ENCODE results near the gene PRPF40A. TPM values are rescaled to one million over a fixed set of nuclear protein-coding genes. Genes with fewer than 3 reads are reported as not detected.

The PRPF40A gene
- total and polyA plus RNA-seq, 10 of the 15 experiments (the other 5 are each of a cell fraction or from before 2014, with no cell fraction given): 97.8 to 197 (median 144) TPM

- H4K20me1 ChIP-seq (ENCODE audit: control insufficient read depth, insufficient read depth): no peaks in the 10 kb centered on the region
- no peak for TF ChIP-seq RAD51 (IDR thresholded peaks at IDR 0.05)
- no peak for TF ChIP-seq NFIC (IDR thresholded peaks at IDR 0.05; ENCODE audit: low read depth, low read length)
- TF ChIP-seq YBX1 (IDR thresholded peaks at IDR 0.05): no peak
- TF ChIP-seq EGR1 (IDR thresholded peaks at IDR 0.05; ENCODE audit: borderline replicate concordance in 1 of 2, low read depth in 2 of 2, low read length in 2 of 2): peak in 1 of 2 experiments; percentile 80; a peak in 2 of 3 replicates
- TF ChIP-seq SMC3 (IDR thresholded peaks at IDR 0.05; ENCODE audit: borderline replicate concordance, low read length): no peak
- no peak for TF ChIP-seq ESRRA (IDR thresholded peaks at IDR 0.05; ENCODE audit: low read length)
- no peak for TF ChIP-seq ZBTB33 (IDR thresholded peaks at IDR 0.05)
- TF ChIP-seq ZSCAN29 (IDR thresholded peaks at IDR 0.05): no peak
- peak; percentile 96 for TF ChIP-seq POLR2A (IDR thresholded peaks at IDR 0.05; ENCODE audit: low read depth, low read length)
- no peak for TF ChIP-seq FOS (IDR thresholded peaks at IDR 0.05; ENCODE audit: borderline replicate concordance, extremely low read depth, insufficient read length)
- TF ChIP-seq YY1 (IDR thresholded peaks at IDR 0.05; ENCODE audit: low read depth, low read length): peak; percentile 85
- TF ChIP-seq NR2C1 (IDR thresholded peaks at IDR 0.05): peak; percentile 87
- no peak for TF ChIP-seq RBBP5 (conservative IDR thresholded peaks at IDR 0.05)
- peak; percentile 49 for TF ChIP-seq GATAD2B (conservative IDR thresholded peaks at IDR 0.05; ENCODE audit: low read depth)
- TF ChIP-seq WRNIP1 (IDR thresholded peaks at IDR 0.05; ENCODE audit: borderline replicate concordance, low read depth, low read length): 0 out of 2 replicates have a peak, but pooled peaks have one; percentile 74
- no peak for TF ChIP-seq ZNF687 (IDR thresholded peaks at IDR 0.05)
- TF ChIP-seq RUNX3 (IDR thresholded peaks at IDR 0.05; ENCODE audit: low read length): peak; percentile 64
- no peak for TF ChIP-seq EZH2 (IDR thresholded peaks at IDR 0.05; ENCODE audit: borderline replicate concordance, control insufficient read depth, low read depth, low read length)
- peak; percentile 78; the same call in 1 of the 2 replicates for TF ChIP-seq CREB1 (IDR thresholded peaks at IDR 0.05; ENCODE audit: low read depth)
Measured at GRCh38 chr2:152718076-152718908, 1.0 kb upstream of the PRPF40A start, which contains the start of gene ARL6IP6. ARL6IP6 (plus strand) TSS chr2:152718620; CDS start chr2:152718625, 5 bp downstream.

More at GRCh38 chr2:152718076-152718908, 1.0 kb upstream of the PRPF40A start, which contains the start of gene ARL6IP6:
- Histone ChIP-seq H2AFZ (ENCODE audit: control insufficient read depth, low read depth, low read length) (peak within 1 kb of the TSS; percentile 97), H3K9ac (ENCODE audit: control insufficient read depth, insufficient read depth, low read length) (peak within 1 kb of the TSS; percentile 86), H3K4me1 (ENCODE audit: control insufficient read depth, insufficient read depth, low read length) (peaks cover 4% of the 10 kb centered on the region; the same call in 1 of the 2 replicates), H3K27ac (ENCODE audit: control insufficient read depth, insufficient read depth) (peak within 1 kb of the TSS; percentile 93), H3K79me2 (ENCODE audit: control insufficient read depth, insufficient read depth, low read length) (peaks cover 66% of the 10 kb centered on the region), H3K36me3 (ENCODE audit: control insufficient read depth in 2 of 2, insufficient read depth in 2 of 2, low read length in 1 of 2) (peaks cover 0 to 5% of the 10 kb centered on the region in 2 experiments; a peak in 1 of 4 replicates), H3K4me2 (ENCODE audit: control insufficient read depth, insufficient read depth) (peak within 1 kb of the TSS; percentile 80), H3K4me3 (peak within 1 kb of the TSS; percentile 66), H3K27me3 (replicated peaks in 1 of 2; ENCODE audit: control insufficient read depth in 2 of 2, insufficient read depth in 2 of 2, low read length in 1 of 2) (no peaks in the 10 kb centered on the region), H3K9me3 (replicated peaks; ENCODE audit: control insufficient read depth, insufficient read depth, low read length) (no peaks in the 10 kb centered on the region)
- intact Hi-C loops (cut with micrococcal nuclease; ENCODE audit: unreplicated experiment): loop anchor here (5.0 to 10.0 kb wide), 2 partner anchors 541 to 1433 kb away; partner anchors contain the start of genes NMI and STAM2
- peak; percentile 57 for FAIRE-seq
- ATAC-seq: peak; percentile 82
- in situ Hi-C loops (cut with MboI): loop anchor here (25.0 kb wide), 1 partner anchor 1431 kb away; the partner anchor contains the start of gene NMI
- no TSS peak for BruUV-seq (replicated peaks)
- RAD21 ChIA-PET (ENCODE audit: unreplicated experiment): no interaction called here
- SMC1A ChIA-PET (ENCODE audit: uncharacterized antibody, unreplicated experiment): interaction anchor here (1.8 to 2.7 kb wide), 2 partner anchors 18 to 24 kb away, joined by 5 to 18 read pairs; no protein-coding TSS in a partner anchor
- POLR2A ChIA-PET: interaction anchor here (0.8 to 1.2 kb wide), 3 partner anchors 11 to 33 kb away, joined by 3 to 5 read pairs (median 3); no protein-coding TSS in a partner anchor
- WGBS (ENCODE audit: insufficient coverage, insufficient replicate concordance, low lambda C conversion rate, missing lambda C conversion rate): under 1% methylated on average over 85 of the region's 87 CpGs
- DNase-seq (ENCODE audit: low read depth, low spot score): peak; percentile 64
- CTCF ChIA-PET: interaction anchor here (0.9 to 5.7 kb wide), 3 partner anchors 11 to 380 kb away, joined by 3 to 58 read pairs (median 11); no protein-coding TSS in a partner anchor

Measured in GM12878 (cell line).